ENCODE results near the gene DOCK2. TPM values are rescaled to one million over a fixed set of nuclear protein-coding genes. Genes with fewer than 3 reads are reported as not detected.

Gene DOCK2
- total RNA-seq, 1 experiment from 2014 or later: 2.2 TPM

GRCh38 chr5:169922474-169922873, 285.4 kb downstream of the DOCK2 start:
- ChIA-PET POLR2A (ENCODE audit: low non-redundant PET) (no interaction called here), CTCF (no interaction called here)

DNA sequence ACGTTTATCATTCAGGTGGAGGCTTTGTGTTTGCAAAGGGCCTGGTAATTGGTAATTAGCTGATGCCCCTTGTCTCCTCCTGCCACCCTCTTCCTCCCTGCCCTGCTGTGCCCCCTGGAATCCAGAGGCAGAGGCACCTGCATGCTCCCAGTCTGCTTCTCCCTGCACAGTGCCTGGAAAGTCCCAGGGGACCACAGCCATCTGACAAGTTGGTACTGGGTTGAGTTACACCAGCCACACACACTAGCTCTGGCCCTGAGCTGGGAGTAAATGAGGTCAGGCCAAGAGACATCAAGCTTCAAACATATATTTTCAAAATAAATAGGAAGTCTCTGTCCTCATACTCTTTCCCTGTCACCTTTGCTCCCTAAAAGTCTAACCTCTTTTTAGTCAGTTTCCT, 286.9 kb downstream of the DOCK2 start:
- H3K4me1 ChIP-seq (ENCODE audit: insufficient read depth, low read length, poor library complexity, severe bottlenecking): peaks cover 5% of the 10 kb centered on the region
- no peaks in the 10 kb centered on the region for H3K9me3 ChIP-seq (ENCODE audit: low read depth, low read length, poor library complexity, severe bottlenecking)
- TF ChIP-seq EZH2 (IDR thresholded peaks at IDR 0.05; ENCODE audit: borderline replicate concordance, low read depth, low read length, poor library complexity, severe bottlenecking) (no peak), CTCF (conservative IDR thresholded peaks at IDR 0.05; ENCODE audit: low read depth, low read length) (no peak)
- ChIA-PET CTCF (no interaction called here), POLR2A (ENCODE audit: low non-redundant PET) (no interaction called here)
- H3K27ac ChIP-seq (ENCODE audit: low read depth, low read length, poor library complexity, severe bottlenecking): no peak overlapping the region
- no TSS peak for BruUV-seq (replicated peaks)
- no peaks in the 10 kb centered on the region for H3K36me3 ChIP-seq (ENCODE audit: insufficient read depth, low read length, poor library complexity, severe bottlenecking)
- H3K27me3 ChIP-seq (replicated peaks; ENCODE audit: insufficient read depth, low read depth, low read length, poor library complexity): no peaks in the 10 kb centered on the region
- no peak overlapping the region for H3K4me3 ChIP-seq (ENCODE audit: low read depth, low read length, poor library complexity, severe bottlenecking)
- intact Hi-C loops (cut with micrococcal nuclease; ENCODE audit: unreplicated experiment): no loop called here
- no peak for DNase-seq (ENCODE audit: low spot score)

More at GRCh38 chr5:169922474-169922873, 285.4 kb downstream of the DOCK2 start:
- intact Hi-C loops (cut with micrococcal nuclease; ENCODE audit: unreplicated experiment): no loop called here
- no peaks in the 10 kb centered on the region for H3K36me3 ChIP-seq (ENCODE audit: insufficient read depth, low read length, poor library complexity, severe bottlenecking)
- H3K4me3 ChIP-seq (ENCODE audit: low read depth, low read length, poor library complexity, severe bottlenecking): no peak overlapping the region
- no peak for DNase-seq (ENCODE audit: low spot score)
- no TSS peak for BruUV-seq (replicated peaks)
- H3K4me1 ChIP-seq (ENCODE audit: insufficient read depth, low read length, poor library complexity, severe bottlenecking): peaks cover 11% of the 10 kb centered on the region
- H3K27me3 ChIP-seq (replicated peaks; ENCODE audit: insufficient read depth, low read depth, low read length, poor library complexity): no peaks in the 10 kb centered on the region
- TF ChIP-seq CTCF (conservative IDR thresholded peaks at IDR 0.05; ENCODE audit: low read depth, low read length) (no peak), EZH2 (IDR thresholded peaks at IDR 0.05; ENCODE audit: borderline replicate concordance, low read depth, low read length, poor library complexity, severe bottlenecking) (no peak)
- no peaks in the 10 kb centered on the region for H3K9me3 ChIP-seq (ENCODE audit: low read depth, low read length, poor library complexity, severe bottlenecking)
- no peak overlapping the region for H3K27ac ChIP-seq (ENCODE audit: low read depth, low read length, poor library complexity, severe bottlenecking)

GRCh38 chr5:169933127-169933526, 296.1 kb downstream of the DOCK2 start:
- ChIA-PET POLR2A (ENCODE audit: low non-redundant PET) (no interaction called here), CTCF (no interaction called here)
- no peak for DNase-seq (ENCODE audit: low spot score)
- BruUV-seq (replicated peaks): no TSS peak
- Histone ChIP-seq H3K27me3 (replicated peaks; ENCODE audit: insufficient read depth, low read depth, low read length, poor library complexity) (no peaks in the 10 kb centered on the region), H3K4me3 (ENCODE audit: low read depth, low read length, poor library complexity, severe bottlenecking) (no peak overlapping the region), H3K36me3 (ENCODE audit: insufficient read depth, low read length, poor library complexity, severe bottlenecking) (no peaks in the 10 kb centered on the region), H3K9me3 (ENCODE audit: low read depth, low read length, poor library complexity, severe bottlenecking) (no peaks in the 10 kb centered on the region), H3K4me1 (ENCODE audit: insufficient read depth, low read length, poor library complexity, severe bottlenecking) (no peaks in the 10 kb centered on the region), H3K27ac (ENCODE audit: low read depth, low read length, poor library complexity, severe bottlenecking) (no peak overlapping the region)
- no peak for TF ChIP-seq EZH2 (IDR thresholded peaks at IDR 0.05; ENCODE audit: borderline replicate concordance, low read depth, low read length, poor library complexity, severe bottlenecking)
- no peak for TF ChIP-seq CTCF (conservative IDR thresholded peaks at IDR 0.05; ENCODE audit: low read depth, low read length)
- intact Hi-C loops (cut with micrococcal nuclease; ENCODE audit: unreplicated experiment): no loop called here

All from A673 (cell line).